Endometrium (tissue), 2 donors: ENCODE measurements around the gene TM4SF4.
"Not testable (repeated sequence)": the region's sequence is repeated elsewhere in the genome, so short reads cannot be mapped to it uniquely, and the experiment has no call there.

Experiments
- FAIRE-seq: peaks from 2 replicates; lab custom pipeline; 2012; peaks lifted over from hg19 to GRCh38; lab: Jason Lieb, UNC
- donor health status: control.
- donor health status: control.

The TM4SF4 gene, protein sequence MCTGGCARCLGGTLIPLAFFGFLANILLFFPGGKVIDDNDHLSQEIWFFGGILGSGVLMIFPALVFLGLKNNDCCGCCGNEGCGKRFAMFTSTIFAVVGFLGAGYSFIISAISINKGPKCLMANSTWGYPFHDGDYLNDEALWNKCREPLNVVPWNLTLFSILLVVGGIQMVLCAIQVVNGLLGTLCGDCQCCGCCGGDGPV

DNA sequence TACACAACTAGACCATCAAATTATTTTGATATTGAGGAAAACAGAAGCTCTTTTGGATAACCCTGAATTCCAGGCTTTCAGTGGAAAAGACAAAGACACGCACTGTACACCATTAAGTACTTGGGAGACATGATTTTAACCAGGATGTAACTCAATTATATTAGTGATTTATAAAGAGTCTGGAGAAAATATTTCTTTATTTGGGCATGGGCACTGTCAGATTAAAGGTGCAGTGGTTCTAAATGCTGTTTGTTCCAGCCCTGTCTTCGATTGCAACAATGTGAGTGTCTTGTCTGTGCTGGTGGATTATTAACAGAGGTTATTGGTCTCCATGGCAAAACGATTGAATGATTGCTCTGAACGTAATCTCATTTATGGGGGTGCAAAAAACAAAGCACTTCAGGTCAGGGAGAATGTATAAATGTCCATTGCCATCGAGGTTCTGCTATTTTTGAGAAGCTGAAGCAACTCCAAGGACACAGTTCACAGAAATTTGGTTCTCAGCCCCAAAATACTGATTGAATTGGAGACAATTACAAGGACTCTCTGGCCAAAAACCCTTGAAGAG is at the start of gene TM4SF4:
Gene TM4SF4 (plus strand): TSS at position 448 of the 568 bp plus-strand sequence. CDS start 181 bp downstream, outside the sequence.
- no peak for FAIRE-seq

DNA sequence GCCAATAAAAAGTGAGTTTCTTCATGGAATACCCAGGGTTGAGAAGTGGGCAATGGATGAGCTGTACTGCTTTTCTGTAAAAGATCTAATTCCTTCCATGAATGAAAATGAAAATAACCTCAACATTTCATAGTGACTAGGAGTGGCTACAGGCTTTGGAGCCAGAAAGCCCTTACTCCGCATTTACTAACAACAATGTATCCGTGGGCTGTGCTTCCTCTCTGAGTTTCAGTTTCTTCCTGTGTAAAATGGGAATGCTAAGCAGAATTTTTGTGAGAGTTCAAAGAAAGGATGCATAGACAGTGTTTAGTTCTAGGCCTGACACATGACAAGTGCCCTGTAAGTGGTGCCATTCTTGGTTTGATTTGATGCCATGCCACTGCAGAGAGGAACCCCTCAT is 49.6 kb upstream of the TM4SF4 start:
- no peak for FAIRE-seq

DNA sequence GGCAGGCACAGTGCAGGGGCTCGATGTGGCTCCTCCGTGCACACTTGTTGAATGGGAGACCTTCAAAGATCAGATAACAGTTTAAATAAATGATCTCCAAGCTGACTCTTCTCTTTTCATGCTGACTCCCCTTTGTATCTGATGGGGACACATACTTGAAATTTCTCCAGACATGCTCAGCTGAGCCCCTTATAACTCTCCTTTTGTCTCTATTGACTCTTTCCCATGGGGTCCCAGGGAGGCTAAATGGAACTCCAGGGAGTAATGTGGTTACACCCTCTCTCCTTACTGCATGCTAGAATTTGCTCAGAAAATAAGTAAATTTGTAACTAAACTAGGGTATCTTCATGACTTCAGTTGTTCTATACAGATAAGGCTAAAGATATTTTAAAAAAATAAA is 48.2 kb upstream of the TM4SF4 start:
- FAIRE-seq, result no peak

DNA sequence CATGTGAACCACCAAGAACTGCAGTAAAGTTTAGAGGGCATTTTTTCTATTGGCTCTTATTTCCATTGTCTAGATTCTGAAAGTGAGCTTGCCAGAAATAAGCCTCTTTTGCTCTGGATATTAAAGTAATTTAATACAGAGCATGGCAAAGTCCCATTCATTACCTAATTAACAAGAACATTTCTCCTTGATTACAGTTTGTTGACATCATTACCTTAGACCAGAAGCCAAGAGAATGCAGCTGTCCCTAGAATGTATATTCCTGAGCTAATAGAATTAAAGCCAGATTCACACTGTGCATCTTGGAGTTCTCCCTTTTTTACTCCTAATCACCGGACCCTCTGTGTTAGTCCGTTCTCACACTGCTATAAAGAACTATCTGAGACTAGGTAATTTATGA is 46.4 kb upstream of the TM4SF4 start:
- no peak for FAIRE-seq

DNA sequence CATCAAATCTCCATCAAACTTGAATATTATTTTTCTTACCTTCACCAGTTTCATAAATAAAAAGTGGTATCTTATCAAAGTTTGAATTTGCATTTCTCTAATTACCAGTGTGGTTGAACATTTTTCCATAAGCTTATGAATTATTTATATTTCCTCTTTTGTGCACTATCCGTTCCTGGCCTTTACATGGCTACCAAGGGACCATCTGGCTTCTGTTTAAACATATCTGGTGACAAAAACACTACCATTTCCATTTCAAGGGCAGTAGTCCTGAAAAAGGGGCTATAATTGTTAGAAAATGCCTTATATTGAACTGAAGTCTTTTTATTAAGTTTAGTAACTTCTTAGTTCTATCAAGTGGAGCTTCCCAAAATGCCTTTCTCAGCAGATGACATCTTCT is 44.3 kb upstream of the TM4SF4 start:
- FAIRE-seq, result no peak

DNA sequence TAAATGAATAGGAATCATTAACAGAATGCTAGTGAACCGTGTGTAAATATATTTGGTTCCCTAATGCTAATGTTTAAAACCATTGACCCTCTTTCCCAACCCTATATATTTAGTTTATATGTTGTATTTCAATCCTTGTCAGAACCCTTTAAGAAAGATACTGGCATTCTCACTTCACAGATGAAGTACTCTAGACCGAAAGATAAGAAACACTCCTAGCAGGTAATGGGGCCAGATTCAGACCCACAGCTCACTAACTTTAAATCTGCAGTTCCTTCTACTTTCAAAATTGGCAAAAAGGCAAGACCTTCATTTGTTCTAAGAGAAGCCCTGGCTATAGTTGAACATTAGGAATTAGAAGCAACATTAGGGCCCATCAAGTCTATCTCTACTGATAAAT is 42.3 kb upstream of the TM4SF4 start:
- no peak for FAIRE-seq

DNA sequence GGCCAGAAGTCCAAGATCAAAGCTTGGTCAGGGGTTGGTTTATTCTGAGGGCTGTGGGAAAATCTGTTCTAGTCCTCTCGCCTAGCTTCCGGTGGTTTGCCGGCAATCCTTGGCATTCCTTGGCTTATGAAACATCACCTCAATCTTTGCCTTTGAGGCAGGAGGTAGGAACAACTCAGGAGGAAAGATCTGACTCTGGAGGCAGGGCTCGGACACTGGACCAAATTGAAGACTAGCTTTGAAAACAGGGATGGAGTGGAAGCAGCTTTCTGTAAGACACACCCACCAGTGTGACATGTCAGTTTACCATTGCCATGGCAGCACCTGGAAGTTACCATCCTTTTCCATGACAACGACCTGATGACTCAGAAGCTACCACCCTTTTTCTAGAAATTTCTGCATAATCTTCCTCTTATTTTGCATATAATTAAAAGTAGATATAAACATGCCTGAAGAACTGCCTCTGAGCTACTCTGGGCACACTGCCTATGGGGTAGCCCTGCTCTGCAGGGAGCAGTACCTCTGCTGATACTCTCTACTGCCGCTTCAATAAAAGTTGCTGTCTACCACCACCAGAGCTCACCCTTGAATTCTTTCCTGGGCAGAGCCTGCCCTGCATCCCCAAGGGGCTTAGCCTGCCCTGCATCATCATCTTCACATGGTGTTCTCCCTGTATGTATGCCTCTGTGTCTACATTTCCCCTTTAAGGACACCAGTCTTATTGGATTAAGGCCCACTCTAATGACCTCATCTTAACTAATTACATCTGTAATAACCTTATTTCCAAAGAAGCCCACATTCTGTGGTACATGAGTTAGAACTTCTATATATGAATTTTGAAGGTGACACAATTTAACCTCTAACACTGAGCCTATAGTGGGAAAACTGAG is 38.3 kb upstream of the TM4SF4 start:
- no peak for FAIRE-seq

DNA sequence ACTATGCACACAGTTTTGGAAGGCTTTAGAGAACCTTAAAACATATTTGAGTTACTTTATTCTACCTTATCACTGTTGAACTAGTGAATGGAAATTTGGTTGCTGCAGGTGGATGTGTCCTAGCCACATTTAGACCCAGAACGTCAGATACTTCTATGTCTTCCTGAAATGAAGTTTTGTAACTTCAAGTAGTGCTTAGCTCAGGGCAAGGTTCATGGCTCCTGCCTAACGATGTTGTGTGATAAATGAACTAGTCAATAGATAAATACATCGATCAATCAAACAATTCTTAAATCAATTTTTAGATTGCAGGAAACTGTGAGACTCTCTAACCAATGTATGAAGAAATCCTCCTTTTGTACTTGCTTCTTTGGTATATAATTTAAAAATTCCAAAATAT is 37.2 kb upstream of the TM4SF4 start:
- no peak for FAIRE-seq

DNA sequence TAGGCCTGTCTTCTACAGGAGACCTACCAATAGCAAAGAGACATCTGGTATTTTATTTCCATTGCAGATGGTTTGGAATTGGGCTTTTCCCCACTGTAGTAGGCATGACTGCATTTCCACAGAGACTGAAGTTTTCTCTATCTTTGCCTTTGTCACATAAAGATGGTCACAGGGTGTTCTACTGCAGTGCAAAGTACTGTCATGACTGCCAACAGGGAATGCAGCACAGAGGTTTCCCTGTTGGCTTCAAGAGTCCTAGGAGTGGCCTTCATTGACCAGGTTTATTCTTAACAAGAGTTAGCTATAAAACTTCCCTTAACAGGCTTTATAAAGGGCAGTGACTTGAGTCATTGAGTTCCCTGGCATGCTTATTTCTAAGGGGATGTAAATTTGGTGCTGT is 36.8 kb upstream of the TM4SF4 start:
- no peak for FAIRE-seq

DNA sequence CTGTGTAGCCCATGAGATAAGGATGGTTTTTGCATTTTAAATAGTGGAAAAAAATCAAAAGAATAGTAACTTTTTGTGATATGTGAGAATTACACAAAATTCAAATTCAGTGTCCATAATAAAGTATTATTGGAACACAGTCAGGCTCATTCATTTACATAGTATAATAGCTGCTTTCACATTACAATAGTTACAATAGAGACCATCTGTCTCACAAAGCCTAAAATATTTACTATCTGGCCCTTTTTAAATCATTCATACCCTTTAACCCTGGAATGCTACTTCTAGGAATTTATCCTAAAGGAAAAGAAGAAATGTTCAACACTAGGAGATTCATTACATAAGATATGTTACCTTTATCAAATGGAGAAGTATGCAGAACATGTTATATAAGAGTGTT is 35.5 kb upstream of the TM4SF4 start:
- no peak for FAIRE-seq

DNA sequence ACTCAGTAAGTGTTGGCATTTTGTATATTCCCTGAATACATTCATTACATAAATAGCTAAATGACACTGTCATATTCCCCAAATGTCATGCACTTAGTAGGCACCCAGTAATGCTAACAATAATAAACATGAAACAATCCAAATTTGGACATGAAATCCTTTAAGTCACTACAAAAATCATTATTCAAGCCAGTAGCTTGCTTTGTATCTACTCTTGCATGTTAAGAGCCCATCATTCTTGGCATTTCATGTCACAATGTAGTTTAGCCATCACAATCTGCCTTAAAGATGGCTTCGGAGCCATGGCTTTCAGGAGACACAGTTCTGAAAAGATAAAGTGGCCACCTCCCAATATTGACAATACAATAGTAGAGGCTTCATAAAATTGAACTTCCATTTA is 32.9 kb upstream of the TM4SF4 start:
- no peak for FAIRE-seq

DNA sequence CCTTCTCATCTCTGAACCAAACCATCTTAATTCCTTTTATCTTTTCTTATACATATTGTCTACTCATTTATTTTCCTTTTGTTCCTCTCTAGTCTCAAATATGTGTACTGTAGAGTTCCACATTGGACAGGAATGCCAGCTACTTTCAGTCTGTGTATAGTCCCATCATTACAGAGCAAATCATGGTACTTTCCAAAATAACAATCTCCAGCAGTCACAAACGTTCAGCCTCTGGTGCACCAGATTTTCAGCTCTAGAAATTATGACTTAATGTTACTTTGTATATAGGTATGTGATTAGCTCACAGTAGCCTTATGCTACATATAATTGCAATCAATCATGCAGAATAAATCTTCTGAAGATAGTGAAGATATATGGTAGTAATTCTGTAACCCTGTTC is 32.5 kb upstream of the TM4SF4 start:
- FAIRE-seq, result no peak

DNA sequence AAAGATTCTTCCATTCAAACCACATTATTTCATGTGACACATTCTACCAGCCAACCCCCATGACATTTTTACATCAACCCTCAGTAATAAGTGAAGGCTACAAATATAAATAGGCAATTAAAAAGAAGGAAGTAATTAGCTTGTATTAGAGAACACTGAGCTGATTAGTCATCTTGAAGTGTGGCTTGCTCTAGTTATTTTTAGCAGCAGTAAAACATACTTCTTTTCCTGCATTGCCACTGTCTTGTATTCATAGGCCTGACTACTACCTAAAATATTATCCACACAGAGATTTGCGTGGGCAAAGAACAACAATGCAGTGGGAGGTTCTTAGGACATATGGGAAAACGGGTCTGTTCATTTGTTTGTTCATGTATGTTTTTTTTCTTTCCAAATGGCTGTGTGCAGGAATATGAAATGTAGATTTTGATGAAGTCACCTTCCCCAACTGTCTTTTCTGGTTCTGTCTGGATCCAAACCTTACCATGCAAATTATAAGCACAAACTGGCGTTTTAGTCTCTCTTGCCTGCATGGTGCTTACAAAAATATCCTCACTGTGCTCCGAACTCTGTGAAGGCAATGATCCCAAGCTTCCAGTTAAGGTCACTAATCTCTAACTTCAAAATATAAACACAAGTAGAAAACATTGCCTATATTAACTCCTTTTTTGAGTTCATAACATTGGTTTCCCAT is 31.5 kb upstream of the TM4SF4 start:
- FAIRE-seq, result no peak

DNA sequence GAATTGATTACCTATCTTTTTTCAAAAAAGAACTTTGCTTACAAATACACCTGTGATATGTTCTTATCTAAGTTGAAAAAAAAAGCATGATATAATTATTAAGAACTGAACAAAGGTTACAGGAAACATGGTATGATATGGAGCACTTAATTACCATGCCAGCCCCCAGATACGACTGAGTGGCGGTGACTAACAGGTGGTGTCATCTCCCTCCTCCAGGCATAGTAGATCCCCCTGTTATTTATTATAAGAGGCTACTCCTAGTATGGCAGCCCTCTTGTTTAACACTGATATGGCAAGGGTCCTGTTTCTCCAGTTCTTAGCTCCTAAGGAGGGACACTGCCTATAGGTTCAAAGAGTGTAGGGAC is 31.0 kb upstream of the TM4SF4 start:
- FAIRE-seq, result no peak

DNA sequence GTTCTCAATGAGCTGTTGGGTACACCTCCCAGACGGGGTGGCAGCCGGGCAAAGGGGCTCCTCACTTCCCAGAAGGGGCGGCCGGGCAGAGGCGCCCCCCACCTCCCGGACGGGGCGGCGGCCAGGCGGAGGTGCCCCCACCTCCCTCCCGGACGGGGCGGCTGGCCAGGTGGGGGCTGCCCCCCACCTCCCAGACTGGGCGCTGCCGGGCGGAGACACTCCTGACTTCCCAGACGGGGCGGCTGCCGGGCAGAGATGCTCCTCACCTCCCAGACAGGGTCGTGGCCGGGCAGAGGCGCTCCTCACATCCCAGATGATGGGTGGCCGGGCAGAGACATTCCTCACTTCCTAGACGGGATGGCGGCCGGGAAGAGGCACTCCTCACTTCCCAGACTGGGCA is 29.6 kb upstream of the TM4SF4 start:
- FAIRE-seq, result not testable (repeated sequence)

DNA sequence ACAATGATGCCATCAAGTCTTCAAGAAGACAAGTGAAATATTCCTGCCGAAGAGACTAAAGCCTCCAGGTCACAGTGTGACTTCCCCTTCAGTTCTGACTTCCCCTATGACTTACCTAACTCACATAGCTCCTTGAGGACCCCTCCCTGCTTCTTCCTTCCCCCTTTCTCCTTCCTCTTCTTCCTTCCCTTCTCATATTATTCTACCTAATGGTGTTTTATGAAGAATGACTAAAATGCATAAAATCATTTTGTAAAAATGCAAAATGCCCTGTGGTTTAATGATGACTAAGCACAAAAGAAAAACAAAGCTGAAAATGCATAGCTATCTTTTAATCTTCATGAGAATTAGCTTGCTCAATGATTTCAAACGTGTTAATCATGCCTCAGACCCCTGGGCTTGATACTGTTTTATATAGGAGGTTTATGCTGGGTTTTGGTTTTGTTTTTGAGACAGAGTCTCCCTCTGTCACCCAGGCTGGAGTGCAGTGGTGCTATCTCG is 26.1 kb upstream of the TM4SF4 start:
- FAIRE-seq, result no peak

DNA sequence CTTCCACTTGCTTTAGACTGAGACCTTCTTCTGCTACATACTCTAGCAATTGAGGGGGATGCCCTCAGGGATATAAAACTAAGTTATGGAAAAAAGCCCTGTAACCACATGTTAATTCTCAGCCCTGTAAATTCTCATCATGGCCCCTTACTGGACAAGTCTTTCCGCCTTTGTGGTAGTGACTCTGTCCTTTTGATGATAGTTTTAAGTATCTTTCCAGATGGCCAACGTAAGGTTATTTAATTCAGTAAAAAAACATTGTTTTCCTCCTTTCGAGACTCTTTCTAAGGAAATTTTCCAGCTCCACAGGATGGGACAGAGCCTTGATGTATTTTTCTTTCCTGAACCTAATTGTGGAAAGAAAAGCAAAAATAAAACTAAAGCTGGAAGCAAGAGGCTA is 25.3 kb upstream of the TM4SF4 start:
- peak; percentile 89 for FAIRE-seq

DNA sequence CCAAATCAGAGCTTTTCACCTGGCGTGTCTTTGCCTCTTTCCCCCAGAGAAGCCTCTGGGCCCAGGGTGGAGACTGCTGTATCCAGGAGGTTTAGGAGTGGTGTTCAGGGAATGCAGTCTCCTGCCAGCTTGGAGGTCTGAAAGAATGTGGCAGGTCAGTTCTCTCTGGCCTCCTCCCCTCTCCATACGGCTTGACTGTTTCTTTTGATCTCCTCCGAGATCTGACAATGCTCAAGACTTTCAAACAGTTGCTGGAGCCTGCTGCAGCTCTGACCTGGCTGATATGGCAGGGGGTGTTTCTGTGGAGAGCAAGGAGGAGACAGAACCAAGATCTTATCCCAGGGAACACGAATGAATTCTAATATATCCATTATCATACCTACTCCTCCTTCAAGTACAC is 24.7 kb upstream of the TM4SF4 start:
- FAIRE-seq, result no peak

DNA sequence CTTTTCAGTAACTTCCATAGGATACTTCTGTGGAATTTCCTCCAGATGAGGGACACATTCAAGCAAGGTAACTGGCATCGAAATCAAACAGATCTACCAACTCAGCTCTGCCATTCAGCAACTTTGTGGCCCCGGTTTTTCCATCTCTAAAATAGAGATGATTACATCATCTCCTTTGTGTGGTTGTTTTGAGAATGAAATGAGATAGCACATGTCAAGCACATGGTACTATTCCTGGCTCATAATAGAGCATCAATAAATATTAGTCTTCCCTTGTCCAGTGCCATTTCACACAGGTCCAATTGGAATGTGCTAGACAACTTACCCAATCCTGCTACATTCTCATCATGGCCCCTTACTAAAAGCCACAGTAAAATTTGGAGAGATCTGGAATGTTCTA is 24.2 kb upstream of the TM4SF4 start:
- no peak for FAIRE-seq

DNA sequence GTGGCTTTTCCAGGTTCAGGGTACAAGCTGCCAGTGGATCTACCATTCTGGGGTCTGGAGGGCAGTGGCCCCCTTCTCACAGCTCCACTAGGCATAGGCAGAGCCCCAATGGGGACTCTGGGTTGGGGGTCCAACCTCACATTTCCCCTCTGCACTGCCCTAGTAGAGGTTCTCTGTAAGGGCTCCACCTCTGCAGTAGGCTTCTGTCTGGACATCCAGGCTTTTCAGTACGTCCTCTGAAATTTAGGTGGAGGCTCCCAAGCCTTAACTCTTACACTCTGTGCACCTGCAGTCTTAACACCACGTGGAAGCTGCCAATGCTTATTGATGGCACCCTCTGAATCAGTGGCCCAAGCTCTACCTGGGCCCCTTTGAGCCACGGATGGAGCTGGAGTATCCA is 22.5 kb upstream of the TM4SF4 start:
- FAIRE-seq, result no peak

DNA sequence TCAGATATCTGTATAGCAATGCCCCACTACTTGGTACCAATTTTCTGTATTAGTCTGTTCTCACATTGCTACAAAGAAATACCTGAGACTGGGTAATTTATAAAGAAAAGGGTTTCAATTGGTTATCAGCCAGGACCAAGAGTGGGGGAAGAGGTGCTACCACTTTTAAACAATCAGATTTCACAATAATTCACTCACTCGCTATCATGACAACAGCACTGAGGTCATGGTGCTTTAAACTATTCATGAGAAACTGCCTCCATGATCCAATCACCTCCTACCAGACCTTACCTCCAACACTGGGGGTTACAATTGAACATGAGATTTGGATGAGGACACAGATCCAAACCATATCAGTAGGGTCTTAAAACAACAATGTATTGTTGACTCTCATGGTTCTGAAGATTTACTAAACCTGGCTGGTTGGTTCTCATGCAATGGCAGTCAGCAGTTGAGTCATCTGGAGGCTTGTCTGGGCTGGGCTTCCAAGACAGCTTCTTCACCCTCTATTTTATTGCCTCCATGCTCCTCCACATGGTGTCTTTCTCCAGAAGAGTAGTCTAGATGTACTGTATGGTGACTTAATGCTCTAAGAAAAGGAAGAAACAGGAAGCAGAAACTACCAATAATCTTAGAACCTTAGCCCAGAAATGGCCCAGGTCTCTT is 21.2 kb upstream of the TM4SF4 start:
- FAIRE-seq, result no peak

DNA sequence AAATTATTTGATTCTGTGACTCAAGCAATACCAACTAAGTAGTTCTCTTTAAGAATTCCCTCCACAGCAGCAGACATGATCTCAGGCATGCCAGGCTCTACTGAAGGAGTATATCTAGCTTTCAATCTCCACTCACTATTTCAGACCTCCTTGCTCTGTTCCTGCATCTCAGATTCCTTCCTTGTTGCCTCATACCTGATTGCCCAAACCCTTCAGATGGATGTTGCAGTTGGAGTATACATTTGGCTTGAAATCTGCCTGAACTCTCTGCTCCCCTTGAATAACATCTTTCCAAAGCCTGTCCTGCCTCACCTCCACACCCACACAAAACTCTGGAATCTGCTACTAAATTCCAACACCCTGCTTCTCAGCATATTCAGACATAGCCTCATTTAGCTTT is 19.8 kb upstream of the TM4SF4 start:
- no peak for FAIRE-seq
